Measurements from ENCODE around the gene POTEG.
"Not testable (repeated sequence)": the region's sequence is repeated elsewhere in the genome, so short reads cannot be mapped to it uniquely, and the experiment has no call there.

DNA sequence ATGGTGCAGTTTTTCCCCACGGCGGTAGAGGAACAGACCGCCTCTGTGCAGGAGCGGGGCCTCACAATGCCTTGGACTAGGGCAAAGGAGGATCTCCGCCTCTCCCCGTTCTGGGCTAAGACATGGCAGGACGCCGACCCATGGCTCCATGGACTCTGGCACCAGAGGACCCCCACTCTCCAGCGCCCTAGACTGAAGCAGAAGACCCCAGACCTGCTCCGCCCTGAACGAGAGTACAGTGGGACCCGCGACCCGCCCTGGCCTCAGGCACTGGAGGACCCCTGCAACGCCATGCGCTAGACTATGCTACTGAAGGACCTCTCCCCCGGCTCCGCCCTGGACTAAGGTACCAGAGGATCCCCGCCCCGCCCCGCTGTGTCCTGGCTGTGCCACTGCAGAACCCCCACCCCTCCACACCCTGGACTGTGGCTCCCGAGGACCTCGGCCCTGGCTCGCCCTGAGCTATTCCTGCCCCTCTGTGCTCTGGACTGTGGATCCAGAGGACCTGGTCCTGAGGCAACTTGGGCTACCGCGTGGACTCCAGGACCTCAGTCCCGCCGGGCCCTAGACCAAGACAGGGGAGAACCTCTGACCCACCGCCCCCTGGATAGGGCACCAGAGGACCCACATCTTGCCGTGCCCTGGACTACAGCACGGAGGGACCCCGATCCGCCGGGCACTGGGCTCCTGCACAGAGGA lies 73.1 kb downstream of the POTEG start:
- TF ChIP-seq ESRRG (CRISPR knock-in tag; IDR thresholded peaks at IDR 0.05): not testable (repeated sequence)
- TF ChIP-seq, protein P1, sequence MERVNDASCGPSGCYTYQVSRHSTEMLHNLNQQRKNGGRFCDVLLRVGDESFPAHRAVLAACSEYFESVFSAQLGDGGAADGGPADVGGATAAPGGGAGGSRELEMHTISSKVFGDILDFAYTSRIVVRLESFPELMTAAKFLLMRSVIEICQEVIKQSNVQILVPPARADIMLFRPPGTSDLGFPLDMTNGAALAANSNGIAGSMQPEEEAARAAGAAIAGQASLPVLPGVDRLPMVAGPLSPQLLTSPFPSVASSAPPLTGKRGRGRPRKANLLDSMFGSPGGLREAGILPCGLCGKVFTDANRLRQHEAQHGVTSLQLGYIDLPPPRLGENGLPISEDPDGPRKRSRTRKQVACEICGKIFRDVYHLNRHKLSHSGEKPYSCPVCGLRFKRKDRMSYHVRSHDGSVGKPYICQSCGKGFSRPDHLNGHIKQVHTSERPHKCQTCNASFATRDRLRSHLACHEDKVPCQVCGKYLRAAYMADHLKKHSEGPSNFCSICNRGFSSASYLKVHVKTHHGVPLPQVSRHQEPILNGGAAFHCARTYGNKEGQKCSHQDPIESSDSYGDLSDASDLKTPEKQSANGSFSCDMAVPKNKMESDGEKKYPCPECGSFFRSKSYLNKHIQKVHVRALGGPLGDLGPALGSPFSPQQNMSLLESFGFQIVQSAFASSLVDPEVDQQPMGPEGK (CRISPR knock-in tag; IDR thresholded peaks at IDR 0.05; ENCODE audit: borderline replicate concordance): not testable (repeated sequence)
